GM19324 (cell line): ENCODE results near the gene PPM1D.
A peak's percentile ranks its signal among the peaks of the same experiment; 100 is the strongest.
"Not testable (repeated sequence)": the region's sequence is repeated elsewhere in the genome, so short reads cannot be mapped to it uniquely, and the experiment has no call there.

ENCODE experiments used
- ATAC-seq: cut with Tn5 transposase; IDR thresholded peaks from one replicate; pipeline ENCODE4 v1.9.1; 2021; ENCODE audit warnings: mild to moderate bottlenecking, moderate library complexity; ENCODE audit not compliant: unreplicated experiment, low FRiP score

Gene PPM1D

DNA sequence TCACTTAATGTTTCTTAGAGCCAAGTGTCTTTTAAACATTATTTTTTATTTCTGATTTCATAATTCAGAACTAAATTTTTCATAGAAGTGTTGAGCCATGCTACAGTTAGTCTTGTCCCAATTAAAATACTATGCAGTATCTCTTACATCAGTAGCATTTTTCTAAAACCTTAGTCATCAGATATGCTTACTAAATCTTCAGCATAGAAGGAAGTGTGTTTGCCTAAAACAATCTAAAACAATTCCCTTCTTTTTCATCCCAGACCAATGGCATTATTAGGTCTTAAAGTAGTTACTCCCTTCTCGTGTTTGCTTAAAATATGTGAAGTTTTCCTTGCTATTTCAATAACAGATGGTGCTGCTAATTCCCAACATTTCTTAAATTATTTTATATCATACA, 64.0 kb downstream of the PPM1D start:
- ATAC-seq, result no peak

- no peak for ATAC-seq
Measured at GRCh38 chr17:60665602-60666001, 65.6 kb downstream of the PPM1D start.

DNA sequence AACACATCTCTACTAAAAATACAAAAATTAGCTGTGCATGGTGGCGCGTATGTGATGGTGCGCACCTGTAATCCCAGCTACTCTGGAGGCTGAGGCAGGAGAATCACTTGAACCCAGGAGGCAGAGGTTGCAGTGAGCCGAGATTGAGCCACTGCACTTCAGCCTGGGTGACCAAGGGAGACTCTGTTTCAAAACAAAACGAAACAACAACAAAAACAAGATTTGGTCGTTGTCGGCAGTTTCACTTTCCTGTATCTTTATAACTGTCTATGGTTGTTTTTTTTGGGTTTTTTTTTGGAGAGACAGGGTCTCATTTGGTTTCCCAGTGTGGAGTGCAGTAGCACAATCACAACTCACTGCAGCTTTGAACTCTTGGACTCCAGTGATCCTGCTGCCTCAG, 68.7 kb downstream of the PPM1D start:
- not testable (repeated sequence) for ATAC-seq

DNA sequence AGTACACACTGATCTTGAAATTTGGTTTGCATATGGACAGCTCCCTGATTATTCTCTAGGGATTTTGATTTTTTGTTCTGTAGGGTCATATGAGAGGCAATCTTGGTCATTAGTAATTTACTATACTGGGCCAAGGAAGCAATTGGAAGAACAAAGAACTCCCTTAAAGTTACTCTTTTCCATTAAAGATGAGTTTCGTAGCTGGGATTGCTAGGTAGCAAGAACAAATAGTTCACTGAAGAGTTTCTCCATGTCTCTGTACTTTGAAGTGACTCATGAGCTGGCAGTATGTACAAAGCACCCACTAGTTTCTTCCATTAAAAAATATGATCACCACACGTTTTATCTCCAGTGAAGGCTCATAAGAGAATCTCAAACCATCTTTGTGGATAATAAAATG, 71.5 kb downstream of the PPM1D start:
- ATAC-seq, result no peak

DNA sequence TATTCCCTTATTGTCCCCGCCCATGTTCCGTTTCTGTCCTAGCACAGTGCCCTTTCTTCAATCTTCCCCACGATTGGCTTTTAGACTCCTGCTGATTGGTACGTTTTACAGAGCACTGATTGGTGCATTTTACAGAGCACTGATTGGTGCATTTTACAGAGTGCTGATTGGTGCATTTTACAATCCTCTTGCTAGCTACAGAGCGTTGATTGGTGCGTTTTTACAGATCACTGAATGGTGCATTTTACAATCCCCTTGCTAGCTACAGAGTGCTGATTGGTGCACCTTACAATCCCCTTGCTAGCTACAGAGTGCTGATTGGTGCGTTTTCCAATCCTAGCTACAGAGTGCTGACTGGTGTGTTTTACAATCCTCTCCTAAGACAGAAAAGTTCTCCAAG, 74.6 kb downstream of the PPM1D start:
- not testable (repeated sequence) for ATAC-seq

- no peak for ATAC-seq
Measured at GRCh38 chr17:60675997-60676396, 76.0 kb downstream of the PPM1D start.

- ATAC-seq, result no peak
Measured at GRCh38 chr17:60676758-60677307, 76.8 kb downstream of the PPM1D start.

- ATAC-seq, result peak; percentile 97
Measured at GRCh38 chr17:60677308-60678117, 77.5 kb downstream of the PPM1D start, which contains the start of gene BCAS3. Gene BCAS3, plus strand, starts transcription at chr17:60677851.

- ATAC-seq, result no peak
Measured at GRCh38 chr17:60678118-60678444, 78.1 kb downstream of the PPM1D start.

GRCh38 chr17:60679287-60679686, 79.3 kb downstream of the PPM1D start:
- ATAC-seq, result no peak

DNA sequence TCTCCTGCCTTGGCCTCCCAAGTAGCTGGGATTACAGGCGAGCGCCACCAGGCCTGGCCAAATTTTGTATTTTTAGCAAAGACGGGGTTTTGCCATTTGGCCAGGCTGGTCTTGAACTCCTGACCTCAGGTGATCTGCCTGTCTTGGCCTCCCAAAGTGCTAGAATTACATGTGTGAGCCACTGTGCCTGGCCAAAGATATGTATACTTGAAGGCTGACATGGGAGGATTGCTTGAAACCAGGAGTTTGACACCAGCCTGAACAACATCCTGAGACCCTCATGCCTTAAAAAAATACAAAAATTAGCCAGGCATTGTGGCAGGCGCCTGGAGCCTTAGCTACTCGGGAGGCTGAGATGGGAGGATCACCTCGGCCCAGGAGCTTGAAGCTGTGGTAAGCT, 80.8 kb downstream of the PPM1D start:
- ATAC-seq, result no peak

DNA sequence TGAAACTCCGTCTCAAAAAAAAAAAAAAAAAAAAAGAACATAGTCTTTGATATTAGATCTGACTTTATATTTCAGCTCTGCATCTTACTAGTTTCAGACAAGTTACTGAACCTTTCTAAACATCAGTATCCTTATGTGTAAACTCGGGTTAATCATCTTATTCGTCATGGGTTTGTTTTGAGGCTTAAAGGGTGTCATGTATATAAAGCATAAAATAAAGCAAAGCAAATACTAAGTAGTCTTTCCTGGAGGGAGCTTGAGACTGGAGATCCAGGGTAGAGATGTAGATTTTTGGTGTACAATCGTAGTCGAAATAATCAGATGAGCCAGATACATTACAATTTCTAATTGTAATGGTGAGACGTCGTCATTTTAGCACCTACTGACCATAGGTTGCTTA, 85.4 kb downstream of the PPM1D start:
- no peak for ATAC-seq

GRCh38 chr17:60695960-60696359, 96.0 kb downstream of the PPM1D start:
- ATAC-seq, result no peak

GRCh38 chr17:60699090-60699489, 99.1 kb downstream of the PPM1D start:
- ATAC-seq, result no peak

DNA sequence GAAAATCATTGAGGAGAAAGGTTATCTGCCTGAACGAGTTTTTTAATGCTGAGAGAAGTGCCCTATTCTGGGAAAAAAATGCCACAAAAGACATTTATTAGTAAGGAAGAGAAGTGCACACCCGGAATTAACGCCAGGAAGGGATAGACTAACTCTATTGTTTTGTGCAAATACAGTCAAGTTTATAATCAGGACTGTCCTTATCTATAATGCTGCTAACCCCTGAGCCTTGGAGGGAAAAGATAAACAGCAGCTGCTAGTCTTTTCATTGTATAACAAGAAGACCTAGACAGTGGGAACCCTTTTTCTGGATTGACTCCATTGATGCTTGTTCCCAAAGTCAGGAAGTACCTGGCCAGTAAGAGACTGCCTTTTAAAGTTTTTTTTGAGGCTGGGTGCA, 104.2 kb downstream of the PPM1D start:
- no peak for ATAC-seq

- no peak for ATAC-seq
Measured at GRCh38 chr17:60712675-60713074, 112.7 kb downstream of the PPM1D start.

GRCh38 chr17:60713608-60714007, 113.6 kb downstream of the PPM1D start:
- ATAC-seq, result no peak
